HEK293T (cell line): Measurements from ENCODE around the gene PCDHGC4.

Experiments
- CTCF ChIA-PET: fragments of 350-600 bp; formaldehyde crosslinking; extraction: SDS; loops from one replicate; lab custom pipeline; 2021; ENCODE audit warnings: antibody characterized with exemption, inconsistent platforms; lab: Yijun Ruan, JAX
- POLR2A ChIA-PET: fragments of 350-600 bp; formaldehyde crosslinking; extraction: SDS; loops from one replicate; lab custom pipeline; 2020; ENCODE audit warnings: antibody characterized with exemption, inconsistent platforms; lab: Yijun Ruan, JAX
- DNase-seq: peaks from one replicate; pipeline ENCODE4 v3.0.0; 2012; ENCODE audit warnings: mixed read lengths; ENCODE audit errors: extremely low spot score
- ARNT ChIP-seq: fragments of 450-650 bp; IDR thresholded peaks from 2 replicates; pipeline ENCODE4 v1.6.1; 2017; ENCODE audit warnings: mild to moderate bottlenecking
- BHLHE40 ChIP-seq: fragments of 450-650 bp; IDR thresholded peaks from 2 replicates; pipeline ENCODE4 v1.6.1; 2016; ENCODE audit warnings: mild to moderate bottlenecking, moderate library complexity, borderline replicate concordance
- CTBP1 ChIP-seq: fragments of 450-650 bp; IDR thresholded peaks from 2 replicates; pipeline ENCODE4 v1.6.1; 2016; ENCODE audit warnings: borderline replicate concordance
- ELF4 ChIP-seq: fragments of 450-650 bp; IDR thresholded peaks from 2 replicates; pipeline ENCODE4 v1.6.1; 2017; ENCODE audit warnings: antibody characterized with exemption
- FOXA1 ChIP-seq: fragments of 450-650 bp; IDR thresholded peaks from 2 replicates; pipeline ENCODE4 v1.6.1; 2016; ENCODE audit warnings: mild to moderate bottlenecking
- FOXK2 ChIP-seq: fragments of 450-650 bp; IDR thresholded peaks from 2 replicates; pipeline ENCODE4 v1.6.1; 2016; ENCODE audit warnings: mild to moderate bottlenecking
- FOXM1 ChIP-seq: fragments of 450-650 bp; IDR thresholded peaks from 2 replicates; pipeline ENCODE4 v1.6.1; 2017; ENCODE audit warnings: mild to moderate bottlenecking, borderline replicate concordance
- HDGF ChIP-seq: fragments of 450-650 bp; IDR thresholded peaks from 2 replicates; pipeline ENCODE4 v1.6.1; 2017; ENCODE audit warnings: antibody characterized with exemption, borderline replicate concordance
- L3MBTL2 ChIP-seq: fragments of 450-650 bp; conservative IDR thresholded peaks from 2 replicates; pipeline ENCODE4 v1.6.1; 2016; ENCODE audit warnings: mild to moderate bottlenecking
- LEF1 ChIP-seq: fragments of 450-650 bp; IDR thresholded peaks from 2 replicates; pipeline ENCODE4 v1.6.1; 2017; ENCODE audit warnings: mild to moderate bottlenecking, borderline replicate concordance
- NFRKB ChIP-seq: fragments of 450-650 bp; IDR thresholded peaks from 2 replicates; pipeline ENCODE4 v1.6.1; 2016; ENCODE audit warnings: mild to moderate bottlenecking, moderate library complexity
- PKNOX1 ChIP-seq: fragments of 450-650 bp; IDR thresholded peaks from 2 replicates; pipeline ENCODE4 v1.6.1; 2016
- SP1 ChIP-seq: fragments of 450-650 bp; IDR thresholded peaks from 2 replicates; pipeline ENCODE4 v1.6.1; 2017
- SUZ12 ChIP-seq: fragments of 450-650 bp; IDR thresholded peaks from 2 replicates; pipeline ENCODE4 v1.6.1; 2016; ENCODE audit warnings: mild to moderate bottlenecking
- TARDBP ChIP-seq: fragments of 450-650 bp; IDR thresholded peaks from 2 replicates; pipeline ENCODE4 v1.6.1; 2016
- ZNF384 ChIP-seq: fragments of 450-650 bp; IDR thresholded peaks from 2 replicates; pipeline ENCODE4 v1.6.1; 2016

The PCDHGC4 gene

DNA sequence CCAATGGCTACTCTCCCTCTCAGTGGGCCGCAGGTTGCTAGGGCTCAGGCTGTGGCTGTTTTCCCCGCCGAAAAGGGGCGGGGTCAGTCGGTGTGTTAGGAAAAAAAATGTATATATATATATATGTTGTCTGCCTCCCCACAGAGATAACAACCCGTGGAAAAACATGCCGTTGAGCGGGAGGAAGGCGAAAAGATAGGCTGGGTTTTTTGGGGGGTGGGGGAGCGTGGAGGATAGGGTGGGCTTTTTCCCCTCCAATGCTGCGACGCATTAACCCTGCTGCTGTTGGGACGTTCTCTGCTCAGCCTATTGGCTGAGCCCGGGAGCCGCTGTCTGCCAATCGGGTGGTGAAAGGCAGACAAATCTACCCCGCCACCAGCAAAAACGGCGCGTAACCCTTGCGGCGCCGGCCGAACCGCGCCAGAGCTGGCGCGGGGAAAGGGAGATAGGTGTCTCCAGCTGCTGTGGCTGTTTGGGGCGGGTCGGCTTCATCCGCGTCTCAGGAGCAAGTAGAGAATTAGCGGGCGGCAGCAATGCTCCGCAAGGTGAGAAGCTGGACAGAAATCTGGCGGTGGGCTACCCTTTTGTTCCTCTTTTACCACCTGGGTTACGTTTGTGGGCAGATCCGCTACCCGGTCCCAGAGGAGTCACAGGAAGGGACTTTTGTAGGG lies at the start of gene PCDHGC4:
PCDHGC4 (plus strand) TSS at position 390 of the 671 bp plus-strand sequence; CDS start at position 534, 144 bp downstream.
- ChIA-PET POLR2A (no interaction called here), CTCF (interaction anchor here (0.6 kb wide), 1 partner anchor 30 kb away, joined by 3 read pairs; no protein-coding TSS in a partner anchor)
- no peak for TF ChIP-seq FOXM1
- TF ChIP-seq ZNF384 = no peak
- peak; percentile 45 for TF ChIP-seq L3MBTL2
- peak; percentile 77 for DNase-seq

DNA sequence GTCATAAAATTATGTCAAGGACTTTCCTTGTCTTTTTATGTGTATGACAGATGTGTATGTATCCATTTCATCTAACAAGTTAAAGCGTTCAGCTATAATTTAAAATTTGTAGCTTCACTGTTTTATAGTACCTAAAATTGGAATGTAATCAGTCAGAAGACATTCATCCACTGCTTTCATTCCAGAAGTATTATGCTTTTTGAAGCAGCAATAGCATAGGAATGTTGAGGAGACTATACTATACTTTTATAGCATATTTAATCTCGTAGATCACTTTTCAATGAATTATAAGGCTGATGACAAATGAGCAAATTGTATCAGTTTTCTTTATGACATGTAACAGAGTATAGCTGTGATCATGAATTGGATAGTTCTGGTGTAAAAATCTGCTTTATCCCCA lies 47.6 kb upstream of the PCDHGC4 start:
- POLR2A ChIA-PET = no interaction called here
- TF ChIP-seq L3MBTL2 (no peak), CTBP1 (no peak)
- CTCF ChIA-PET = no interaction called here
- DNase-seq = no peak

GRCh38 chr5:141439411-141440141 lies 45.3 kb upstream of the PCDHGC4 start:
- CTCF ChIA-PET = no interaction called here
- POLR2A ChIA-PET = no interaction called here
- no peak for DNase-seq

GRCh38 chr5:141440341-141440740 lies 44.5 kb upstream of the PCDHGC4 start:
- no peak for DNase-seq
- ChIA-PET POLR2A (no interaction called here), CTCF (no interaction called here)
- no peak for TF ChIP-seq TARDBP
- TF ChIP-seq ELF4 = no peak
- TF ChIP-seq SP1 = no peak
- TF ChIP-seq BHLHE40 = no peak
- no peak for TF ChIP-seq FOXA1
- TF ChIP-seq ARNT = no peak
- no peak for TF ChIP-seq CTBP1

More at GRCh38 chr5:141439411-141440141, 45.3 kb upstream of the PCDHGC4 start:
- TF ChIP-seq ZNF384 (no peak), HDGF (no peak), ARNT (no peak), LEF1 (no peak), ELF4 (no peak), L3MBTL2 (no peak), FOXK2 (no peak), NFRKB (no peak), SUZ12 (no peak), FOXA1 (no peak), SP1 (no peak), BHLHE40 (no peak), FOXM1 (no peak), PKNOX1 (no peak), TARDBP (no peak), CTBP1 (no peak)

DNA sequence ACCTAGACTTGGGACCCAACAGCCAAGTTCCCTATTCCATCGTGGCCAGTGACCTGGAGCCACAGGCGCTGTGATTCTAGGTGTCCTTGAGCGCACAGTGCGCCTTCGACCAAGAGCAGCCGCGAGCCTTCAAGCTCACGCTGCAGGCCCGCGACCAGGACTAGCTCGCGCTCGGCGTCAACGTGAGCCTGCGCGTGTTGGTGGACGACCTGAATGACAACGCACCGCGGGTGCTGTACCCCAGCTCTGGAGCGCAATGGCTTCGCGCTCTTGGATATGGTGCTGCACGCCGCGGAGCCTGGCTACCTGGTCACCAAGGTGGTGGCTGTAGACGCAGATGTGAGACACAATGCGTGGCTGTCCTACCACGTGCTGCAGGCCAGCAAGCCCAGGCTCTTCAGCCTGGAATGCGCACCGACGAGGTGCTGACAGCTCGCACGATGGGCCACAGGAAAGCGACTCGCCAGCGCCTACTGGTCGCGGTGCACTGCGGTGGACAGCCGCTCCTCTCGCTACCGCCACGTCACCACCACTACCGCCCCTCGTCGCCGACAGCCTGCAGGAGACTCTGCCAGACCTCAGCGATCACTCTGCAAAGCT lies 43.2 kb upstream of the PCDHGC4 start:
- TF ChIP-seq FOXA1 (no peak), HDGF (no peak), ZNF384 (no peak), CTBP1 (no peak), NFRKB (no peak), SP1 (no peak), SUZ12 (no peak), LEF1 (no peak), ELF4 (no peak), TARDBP (no peak), PKNOX1 (no peak), L3MBTL2 (no peak), ARNT (no peak)
- ChIA-PET POLR2A (no interaction called here), CTCF (no interaction called here)
- DNase-seq = no peak

DNA sequence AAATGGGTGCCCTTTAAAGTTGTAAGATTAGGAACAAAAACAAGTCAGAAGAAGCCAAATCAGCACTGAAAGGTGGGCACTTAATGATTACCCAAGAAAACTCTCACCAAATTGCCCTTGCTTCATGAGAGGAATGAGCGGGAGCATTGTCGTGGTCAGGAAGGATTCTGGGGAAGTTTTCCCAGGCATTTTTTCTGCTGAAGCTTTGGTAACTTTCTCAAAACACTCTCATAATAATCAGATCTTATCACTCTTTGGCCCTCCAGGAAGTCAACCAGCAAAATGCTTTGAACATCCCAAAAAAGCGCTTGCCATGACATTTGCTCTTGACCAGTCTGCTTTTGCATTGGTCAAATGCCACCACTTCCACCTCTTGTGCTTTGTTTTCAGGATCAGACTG lies 19.5 kb upstream of the PCDHGC4 start:
- TF ChIP-seq FOXA1 (no peak), ARNT (no peak), SUZ12 (no peak), TARDBP (no peak), BHLHE40 (no peak), FOXM1 (no peak)
- ChIA-PET POLR2A (no interaction called here), CTCF (interaction anchor here (0.9 kb wide), 1 partner anchor 10 kb away, joined by 4 read pairs; the partner anchor contains the start of gene PCDHGC3)
- DNase-seq = no peak
